Measurements from ENCODE around the gene SMPD4. TPM values are rescaled to one million over a fixed set of nuclear protein-coding genes. Genes with fewer than 3 reads are reported as not detected.
"Not testable (repeated sequence)": the region's sequence is repeated elsewhere in the genome, so short reads cannot be mapped to it uniquely, and the experiment has no call there.

Gene SMPD4
- total and polyA plus RNA-seq, 2 experiments from 2014 or later, result 41.8 to 44.6 TPM

- no peaks in the 10 kb centered on the region for H3K36me3 ChIP-seq
- TF ChIP-seq CTCF (IDR thresholded peaks at IDR 0.05; ENCODE audit: low read depth, low read length), result no peak
- H3K4me1 ChIP-seq (ENCODE audit: low read depth), result no peaks in the 10 kb centered on the region
- H3K27me3 ChIP-seq, result no peaks in the 10 kb centered on the region
- no peak overlapping the region for H3K27ac ChIP-seq
- H3K9me3 ChIP-seq (ENCODE audit: low read depth), result no peaks in the 10 kb centered on the region
- DNase-seq (ENCODE audit: low read depth in 1 of 2, low spot score in 1 of 2), result no peak
- H3K4me3 ChIP-seq, result no peak overlapping the region
Measured at GRCh38 chr2:130187268-130187667, 5.9 kb upstream of the SMPD4 start.

GRCh38 chr2:130186391-130186790, 5.0 kb upstream of the SMPD4 start:
- Histone ChIP-seq H3K4me1 (ENCODE audit: low read depth) (no peaks in the 10 kb centered on the region), H3K4me3 (no peak overlapping the region), H3K36me3 (no peaks in the 10 kb centered on the region), H3K9me3 (ENCODE audit: low read depth) (no peaks in the 10 kb centered on the region), H3K27ac (no peak overlapping the region), H3K27me3 (no peaks in the 10 kb centered on the region)
- no peak for DNase-seq (ENCODE audit: low read depth in 1 of 2, low spot score in 1 of 2)
- TF ChIP-seq CTCF (IDR thresholded peaks at IDR 0.05; ENCODE audit: low read depth, low read length), result no peak

GRCh38 chr2:130185896-130186295, 4.5 kb upstream of the SMPD4 start:
- TF ChIP-seq CTCF (IDR thresholded peaks at IDR 0.05; ENCODE audit: low read depth, low read length), result no peak
- H3K4me3 ChIP-seq, result no peak overlapping the region
- H3K9me3 ChIP-seq (ENCODE audit: low read depth), result no peaks in the 10 kb centered on the region
- no peak for DNase-seq (ENCODE audit: low read depth in 1 of 2, low spot score in 1 of 2)
- no peaks in the 10 kb centered on the region for H3K4me1 ChIP-seq (ENCODE audit: low read depth)
- H3K36me3 ChIP-seq, result no peaks in the 10 kb centered on the region
- no peak overlapping the region for H3K27ac ChIP-seq
- no peaks in the 10 kb centered on the region for H3K27me3 ChIP-seq

- no peak for TF ChIP-seq CTCF (IDR thresholded peaks at IDR 0.05; ENCODE audit: low read depth, low read length)
- Histone ChIP-seq H3K4me1 (ENCODE audit: low read depth) (no peaks in the 10 kb centered on the region), H3K27me3 (no peaks in the 10 kb centered on the region), H3K36me3 (no peaks in the 10 kb centered on the region), H3K27ac (no peak overlapping the region), H3K9me3 (ENCODE audit: low read depth) (no peaks in the 10 kb centered on the region), H3K4me3 (no peak overlapping the region)
- no peak for DNase-seq (ENCODE audit: low read depth in 1 of 2, low spot score in 1 of 2)
Measured at GRCh38 chr2:130185436-130185835, 4.0 kb upstream of the SMPD4 start.

GRCh38 chr2:130183512-130184373, 2.3 kb upstream of the SMPD4 start:
- H3K4me3 ChIP-seq, result no peak overlapping the region
- TF ChIP-seq CTCF (IDR thresholded peaks at IDR 0.05; ENCODE audit: low read depth, low read length), result no peak
- no peaks in the 10 kb centered on the region for H3K9me3 ChIP-seq (ENCODE audit: low read depth)
- DNase-seq (ENCODE audit: low read depth in 1 of 2, low spot score in 1 of 2), result peak in 1 of 2 donors; percentile 56
- H3K27ac ChIP-seq, result no peak overlapping the region
- H3K36me3 ChIP-seq, result no peaks in the 10 kb centered on the region
- H3K27me3 ChIP-seq, result no peaks in the 10 kb centered on the region
- H3K4me1 ChIP-seq (ENCODE audit: low read depth), result no peaks in the 10 kb centered on the region

GRCh38 chr2:130182826-130183511, 1.6 kb upstream of the SMPD4 start:
- not testable (repeated sequence) for H3K4me1 ChIP-seq (ENCODE audit: low read depth); H3K27me3 ChIP-seq; H3K27ac ChIP-seq; DNase-seq (ENCODE audit: low read depth in 1 of 2, low spot score in 1 of 2); H3K9me3 ChIP-seq (ENCODE audit: low read depth); H3K36me3 ChIP-seq
- H3K4me3 ChIP-seq, result peak overlapping the region; percentile 97

Measured in cardiac muscle cell (in vitro differentiated cells and primary cell).